HEK293 (cell line): ENCODE data around the gene TDRD9.

ENCODE experiments used
- CTCF ChIA-PET: fragments of 350-600 bp; formaldehyde crosslinking; extraction: SDS; loops from one replicate; lab custom pipeline; 2021; ENCODE audit warnings: antibody characterized with exemption; lab: Yijun Ruan, JAX
- POLR2A ChIA-PET: fragments of 300-600 bp; formaldehyde crosslinking; extraction: SDS; loops from one replicate; lab custom pipeline; 2020; ENCODE audit warnings: antibody characterized with exemption, inconsistent platforms; lab: Yijun Ruan, JAX
- H3K27ac ChIP-seq: fragments of 200-500 bp; sonication (Bioruptor generic); 2 replicates; pipeline ENCODE4 v1.5.1; 2014; ENCODE audit warnings: low read depth, low read length, control low read depth, inconsistent platforms; ENCODE audit errors: extremely low read depth
- H3K36me3 ChIP-seq, 2 experiments: fragments of 200-500 bp in 1 of 2; sonication (Bioruptor generic) in 1 of 2; 1 replicate in 1 of 2; 2 replicates in 1 of 2; pipeline ENCODE4 v1.5.1; 2014 to 2017; ENCODE audit warnings: inconsistent platforms in 2 of 2, low read length in 2 of 2; ENCODE audit not compliant: control insufficient read depth in 2 of 2, insufficient read depth in 1 of 2
- H3K4me1 ChIP-seq: fragments of 200-500 bp; sonication (Bioruptor generic); 2 replicates; pipeline ENCODE4 v1.5.1; 2014; ENCODE audit warnings: mild to moderate bottlenecking, low read length, inconsistent platforms; ENCODE audit not compliant: control insufficient read depth, insufficient read depth
- H3K4me3 ChIP-seq: 2 replicates; pipeline ENCODE4 v1.5.1; 2011; ENCODE audit warnings: low read depth, mild to moderate bottlenecking, control low read depth, low read length, moderate library complexity
- H3K9me3 ChIP-seq: fragments of 200-500 bp; sonication (Bioruptor generic); 2 replicates; pipeline ENCODE4 v1.5.1; 2014; ENCODE audit warnings: low read depth, low read length, inconsistent platforms; ENCODE audit not compliant: control insufficient read depth, insufficient read depth
- KLF16 ChIP-seq: fragments of 450-650 bp; formaldehyde crosslinking; IDR thresholded peaks from 2 replicates; pipeline ENCODE4 v1.5.1; 2017; ENCODE audit warnings: missing biosample characterization, missing genetic modification characterization
- KLF8 ChIP-seq: fragments of 450-650 bp; formaldehyde crosslinking; IDR thresholded peaks from 2 replicates; pipeline ENCODE4 v1.5.1; 2016; ENCODE audit warnings: missing biosample characterization, missing genetic modification characterization
- PRDM1 ChIP-seq: fragments of 450-650 bp; formaldehyde crosslinking; IDR thresholded peaks from 2 replicates; pipeline ENCODE4; 2016; ENCODE audit warnings: missing biosample characterization, missing genetic modification characterization
- SALL2 ChIP-seq: fragments of 450-650 bp; formaldehyde crosslinking; IDR thresholded peaks from 2 replicates; pipeline ENCODE4 v1.5.0; 2017; ENCODE audit warnings: missing biosample characterization, mild to moderate bottlenecking, missing genetic modification characterization, borderline replicate concordance
- ZBTB21 ChIP-seq: fragments of 450-650 bp; formaldehyde crosslinking; IDR thresholded peaks from 2 replicates; pipeline ENCODE4 v1.5.1; 2017; ENCODE audit warnings: missing biosample characterization, missing genetic modification characterization
- ZBTB48 ChIP-seq: fragments of 450-650 bp; formaldehyde crosslinking; IDR thresholded peaks from 2 replicates; pipeline ENCODE4 v1.5.1; 2016; ENCODE audit warnings: missing biosample characterization, missing genetic modification characterization
- ZNF174 ChIP-seq: fragments of 450-650 bp; formaldehyde crosslinking; IDR thresholded peaks from 2 replicates; pipeline ENCODE4 v1.5.0; 2017; ENCODE audit warnings: missing biosample characterization, mild to moderate bottlenecking, missing genetic modification characterization
- ZNF175 ChIP-seq: fragments of 450-650 bp; formaldehyde crosslinking; IDR thresholded peaks from 2 replicates; pipeline ENCODE4 v1.5.1; 2016; ENCODE audit warnings: missing biosample characterization, missing genetic modification characterization
- ZNF202 ChIP-seq: fragments of 450-650 bp; formaldehyde crosslinking; IDR thresholded peaks from 2 replicates; pipeline ENCODE4 v1.5.1; 2016; ENCODE audit warnings: missing biosample characterization, missing genetic modification characterization, borderline replicate concordance
- ZNF335 ChIP-seq: fragments of 450-650 bp; formaldehyde crosslinking; conservative IDR thresholded peaks from 2 replicates; pipeline ENCODE4 v1.5.1; 2016; ENCODE audit warnings: missing biosample characterization, missing genetic modification characterization
- ZNF423 ChIP-seq: fragments of 450-650 bp; formaldehyde crosslinking; IDR thresholded peaks from 2 replicates; pipeline ENCODE4 v1.5.1; 2016; ENCODE audit warnings: missing biosample characterization, missing genetic modification characterization
- ZNF580 ChIP-seq: fragments of 450-650 bp; formaldehyde crosslinking; IDR thresholded peaks from 2 replicates; pipeline ENCODE4 v1.5.1; 2016; ENCODE audit warnings: missing biosample characterization, missing genetic modification characterization
- ZNF624 ChIP-seq: fragments of 450-650 bp; formaldehyde crosslinking; IDR thresholded peaks from 2 replicates; pipeline ENCODE4 v1.5.1; 2017; ENCODE audit warnings: missing biosample characterization, missing genetic modification characterization
- ZSCAN23 ChIP-seq: fragments of 450-650 bp; formaldehyde crosslinking; IDR thresholded peaks from 2 replicates; pipeline ENCODE4 v1.5.1; 2016; ENCODE audit warnings: missing biosample characterization, missing genetic modification characterization
- ZSCAN5A ChIP-seq: fragments of 450-650 bp; formaldehyde crosslinking; IDR thresholded peaks from 2 replicates; pipeline ENCODE4 v1.5.1; 2016; ENCODE audit warnings: missing biosample characterization, missing genetic modification characterization
- TF ChIP-seq, protein P1 (sequence below): fragments of 450-650 bp; formaldehyde crosslinking; IDR thresholded peaks from 2 replicates; pipeline ENCODE4 v1.5.1; 2016; ENCODE audit warnings: missing biosample characterization, missing genetic modification characterization
- TF ChIP-seq, protein P2 (sequence below): fragments of 450-650 bp; formaldehyde crosslinking; optimal IDR thresholded peaks from 2 replicates; pipeline ENCODE3; 2016; ENCODE audit warnings: missing biosample characterization, mild to moderate bottlenecking, missing genetic modification characterization
- TF ChIP-seq, protein P3 (sequence below): fragments of 450-650 bp; formaldehyde crosslinking; conservative IDR thresholded peaks from 2 replicates; pipeline ENCODE4 v1.5.1; 2016; ENCODE audit warnings: low read depth, missing biosample characterization, missing genetic modification characterization

Gene TDRD9

GRCh38 chr14:103930051-103930604 lies 1.9 kb downstream of the TDRD9 start:
- no peaks in the 10 kb centered on the region for H3K4me1 ChIP-seq
- H3K4me3 ChIP-seq: no peak overlapping the region
- TF ChIP-seq ZNF624 (tag by site-specific recombination): no peak
- TF ChIP-seq ZBTB48 (tag by site-specific recombination): no peak
- TF ChIP-seq, protein P1, sequence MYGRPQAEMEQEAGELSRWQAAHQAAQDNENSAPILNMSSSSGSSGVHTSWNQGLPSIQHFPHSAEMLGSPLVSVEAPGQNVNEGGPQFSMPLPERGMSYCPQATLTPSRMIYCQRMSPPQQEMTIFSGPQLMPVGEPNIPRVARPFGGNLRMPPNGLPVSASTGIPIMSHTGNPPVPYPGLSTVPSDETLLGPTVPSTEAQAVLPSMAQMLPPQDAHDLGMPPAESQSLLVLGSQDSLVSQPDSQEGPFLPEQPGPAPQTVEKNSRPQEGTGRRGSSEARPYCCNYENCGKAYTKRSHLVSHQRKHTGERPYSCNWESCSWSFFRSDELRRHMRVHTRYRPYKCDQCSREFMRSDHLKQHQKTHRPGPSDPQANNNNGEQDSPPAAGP (tag by site-specific recombination): no peak
- no peak for TF ChIP-seq SALL2
- TF ChIP-seq PRDM1: no peak
- no peak for TF ChIP-seq ZSCAN5A (tag by site-specific recombination)
- no peak for TF ChIP-seq ZNF174
- no peak for TF ChIP-seq KLF8 (tag by site-specific recombination)
- TF ChIP-seq ZNF580 (tag by site-specific recombination): no peak
- TF ChIP-seq ZSCAN23: no peak
- TF ChIP-seq, protein P2, sequence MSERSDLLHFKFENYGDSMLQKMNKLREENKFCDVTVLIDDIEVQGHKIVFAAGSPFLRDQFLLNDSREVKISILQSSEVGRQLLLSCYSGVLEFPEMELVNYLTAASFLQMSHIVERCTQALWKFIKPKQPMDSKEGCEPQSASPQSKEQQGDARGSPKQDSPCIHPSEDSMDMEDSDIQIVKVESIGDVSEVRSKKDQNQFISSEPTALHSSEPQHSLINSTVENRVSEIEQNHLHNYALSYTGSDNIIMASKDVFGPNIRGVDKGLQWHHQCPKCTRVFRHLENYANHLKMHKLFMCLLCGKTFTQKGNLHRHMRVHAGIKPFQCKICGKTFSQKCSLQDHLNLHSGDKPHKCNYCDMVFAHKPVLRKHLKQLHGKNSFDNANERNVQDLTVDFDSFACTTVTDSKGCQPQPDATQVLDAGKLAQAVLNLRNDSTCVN (tag by site-specific recombination): no peak
- no peak for TF ChIP-seq KLF16
- TF ChIP-seq ZNF335 (tag by site-specific recombination): no peak
- TF ChIP-seq ZNF202 (tag by site-specific recombination): no peak
- no peak for TF ChIP-seq ZNF423 (tag by site-specific recombination)
- TF ChIP-seq ZBTB21: no peak
- no peak for TF ChIP-seq ZNF175 (tag by site-specific recombination)
- TF ChIP-seq, all 188 proteins: peak for 0
- H3K36me3 ChIP-seq: no peaks in the 10 kb centered on the region
- no peak overlapping the region for H3K27ac ChIP-seq
- CTCF ChIA-PET: interaction anchor here (0.8 to 1.4 kb wide), 4 partner anchors 10 to 21 kb away, joined by 3 to 4 read pairs (median 4); no protein-coding TSS in a partner anchor
- H3K9me3 ChIP-seq: no peaks in the 10 kb centered on the region
- POLR2A ChIA-PET: no interaction called here

GRCh38 chr14:103931422-103931821 lies 3.2 kb downstream of the TDRD9 start:
- Histone ChIP-seq H3K36me3 (no peaks in the 10 kb centered on the region), H3K4me1 (no peaks in the 10 kb centered on the region), H3K9me3 (no peaks in the 10 kb centered on the region), H3K27ac (no peak overlapping the region), H3K4me3 (no peak overlapping the region)
- POLR2A ChIA-PET: no interaction called here
- TF ChIP-seq, protein P3, sequence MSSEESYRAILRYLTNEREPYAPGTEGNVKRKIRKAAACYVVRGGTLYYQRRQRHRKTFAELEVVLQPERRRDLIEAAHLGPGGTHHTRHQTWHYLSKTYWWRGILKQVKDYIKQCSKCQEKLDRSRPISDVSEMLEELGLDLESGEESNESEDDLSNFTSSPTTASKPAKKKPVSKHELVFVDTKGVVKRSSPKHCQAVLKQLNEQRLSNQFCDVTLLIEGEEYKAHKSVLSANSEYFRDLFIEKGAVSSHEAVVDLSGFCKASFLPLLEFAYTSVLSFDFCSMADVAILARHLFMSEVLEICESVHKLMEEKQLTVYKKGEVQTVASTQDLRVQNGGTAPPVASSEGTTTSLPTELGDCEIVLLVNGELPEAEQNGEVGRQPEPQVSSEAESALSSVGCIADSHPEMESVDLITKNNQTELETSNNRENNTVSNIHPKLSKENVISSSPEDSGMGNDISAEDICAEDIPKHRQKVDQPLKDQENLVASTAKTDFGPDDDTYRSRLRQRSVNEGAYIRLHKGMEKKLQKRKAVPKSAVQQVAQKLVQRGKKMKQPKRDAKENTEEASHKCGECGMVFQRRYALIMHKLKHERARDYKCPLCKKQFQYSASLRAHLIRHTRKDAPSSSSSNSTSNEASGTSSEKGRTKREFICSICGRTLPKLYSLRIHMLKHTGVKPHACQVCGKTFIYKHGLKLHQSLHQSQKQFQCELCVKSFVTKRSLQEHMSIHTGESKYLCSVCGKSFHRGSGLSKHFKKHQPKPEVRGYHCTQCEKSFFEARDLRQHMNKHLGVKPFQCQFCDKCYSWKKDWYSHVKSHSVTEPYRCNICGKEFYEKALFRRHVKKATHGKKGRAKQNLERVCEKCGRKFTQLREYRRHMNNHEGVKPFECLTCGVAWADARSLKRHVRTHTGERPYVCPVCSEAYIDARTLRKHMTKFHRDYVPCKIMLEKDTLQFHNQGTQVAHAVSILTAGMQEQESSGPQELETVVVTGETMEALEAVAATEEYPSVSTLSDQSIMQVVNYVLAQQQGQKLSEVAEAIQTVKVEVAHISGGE (tag by site-specific recombination): no peak
- CTCF ChIA-PET: interaction anchor here (0.5 to 1.9 kb wide), 4 partner anchors 11 to 31 kb away, joined by 3 to 6 read pairs (median 4); partner anchors contain the start of gene RD3L
